HCT116 (cell line): ENCODE results near the gene CPED1. TPM values are rescaled to one million over a fixed set of nuclear protein-coding genes. Genes with fewer than 3 reads are reported as not detected.

ENCODE experiments used
- ATAC-seq: fragments of 200-7000 bp; cut with Tn5 transposase; 2 replicates; pipeline ENCODE4 v1.9.1; 2020; ENCODE audit warnings: mild to moderate bottlenecking, moderate library complexity
- BruUV-seq: library from RNA; stranded (reverse); fragments of 400-500 nt; replicated peaks from 2 replicates; lab custom pipeline; 2021; lab: Mats Ljungman, UMichigan
- CTCF ChIA-PET: fragments of 300-600 bp; sonication (Branson Sonifier 250); formaldehyde crosslinking; loops from one replicate; lab custom pipeline; 2021; ENCODE audit warnings: antibody characterized with exemption; lab: Charles Lee
- POLR2A ChIA-PET: fragments of 300-600, 350-600 bp; sonication (Branson Sonifier 250); formaldehyde crosslinking; loops from one replicate; lab custom pipeline; 2021; ENCODE audit warnings: antibody characterized with exemption; lab: Charles Lee
- RAD21 ChIA-PET, 2 experiments: fragments of 300-600 bp; sonication (Branson Sonifier 250); formaldehyde crosslinking; loops; one replicate each; lab custom pipeline; 2023; ENCODE audit warnings: low total read pairs in 2 of 2; ENCODE audit not compliant: uncharacterized antibody in 2 of 2, unreplicated experiment in 2 of 2, low non-redundant PET in 1 of 2; lab: Charles Lee
- DNase-seq: peaks from one replicate; pipeline ENCODE4 v3.0.0-alpha.2; 2010; ENCODE audit warnings: low read depth, low spot score
- H2AFZ ChIP-seq: fragments of 200-600 bp; shearing (Covaris generic), sonication (generic); 2 replicates; pipeline ENCODE4 v1.6.1; 2017; ENCODE audit warnings: low read depth, mixed run types, mixed read lengths, antibody characterized with exemption, low read length; ENCODE audit not compliant: poor library complexity, severe bottlenecking
- H3K27ac ChIP-seq: 2 replicates; pipeline ENCODE4 v1.5.1; 2012; ENCODE audit warnings: low read depth, low read length
- H3K27me3 ChIP-seq: fragments of 200-600 bp; sonication (generic); 2 replicates; pipeline ENCODE4 v1.6.1; 2016; ENCODE audit warnings: mixed run types, low read length, mixed read lengths; ENCODE audit not compliant: insufficient read depth
- H3K36me3 ChIP-seq, 2 experiments: fragments of 200-500 bp in 1 of 2; fragments of 200-600 bp in 1 of 2; sonication (Bioruptor generic) in 1 of 2; sonication (generic) in 1 of 2; 2 replicates each; pipeline versions ENCODE4 v1.5.1 to v1.6.1; 2014 to 2016; ENCODE audit warnings: low read length in 2 of 2, inconsistent platforms in 1 of 2, mixed read lengths in 1 of 2, mixed run types in 1 of 2; ENCODE audit not compliant: insufficient read depth in 2 of 2, control insufficient read depth in 1 of 2
- H3K4me1 ChIP-seq, 2 experiments: fragments of 200-600 bp in 1 of 2; sonication (generic) in 1 of 2; 2 replicates each; pipeline versions ENCODE4 v1.5.1 to v1.6.1; 2012 to 2017; ENCODE audit warnings: low read length in 2 of 2, inconsistent platforms in 1 of 2, mild to moderate bottlenecking in 1 of 2, mixed read lengths in 1 of 2, mixed run types in 1 of 2, moderate library complexity in 1 of 2; ENCODE audit not compliant: insufficient read depth in 2 of 2, control insufficient read depth in 1 of 2
- H3K4me2 ChIP-seq: fragments of 200-600 bp; sonication (generic); 2 replicates; pipeline ENCODE4 v1.6.1; 2017; ENCODE audit warnings: mixed run types, low read length, mixed read lengths
- H3K4me3 ChIP-seq, 2 experiments: fragments of 200-600 bp in 1 of 2; sonication (generic) in 1 of 2; replicated peaks in 1 of 2; 2 replicates each; pipeline ENCODE4 v1.5.1; 2011 to 2016; ENCODE audit warnings: low read length in 2 of 2, control low read depth in 1 of 2, low read depth in 1 of 2, mild to moderate bottlenecking in 1 of 2, mixed read lengths in 1 of 2, mixed run types in 1 of 2
- H3K79me2 ChIP-seq: fragments of 200-600 bp; sonication (generic); 2 replicates; pipeline ENCODE4 v1.6.1; 2017; ENCODE audit warnings: mild to moderate bottlenecking, mixed run types, low read length, moderate library complexity, mixed read lengths; ENCODE audit not compliant: insufficient read depth
- H3K9ac ChIP-seq: fragments of 200-600 bp; sonication (generic); 2 replicates; pipeline ENCODE4 v1.6.1; 2016; ENCODE audit warnings: low read length, mixed read lengths
- H3K9me2 ChIP-seq: fragments of 200-600 bp; sonication (generic), shearing (Covaris generic); 2 replicates; pipeline ENCODE4 v1.6.1; 2017; ENCODE audit warnings: mixed run types, mild to moderate bottlenecking, moderate library complexity; ENCODE audit not compliant: insufficient read depth
- H3K9me3 ChIP-seq, 2 experiments: fragments of 200-500 bp in 1 of 2; fragments of 200-600 bp in 1 of 2; sonication (Bioruptor generic) in 1 of 2; sonication (generic) in 1 of 2; 2 replicates each; pipeline ENCODE4 v1.6.1; 2014 to 2017; ENCODE audit warnings: low read length in 2 of 2, mixed read lengths in 2 of 2, inconsistent platforms in 1 of 2, low read depth in 1 of 2, mild to moderate bottlenecking in 1 of 2, mixed run types in 1 of 2, moderate library complexity in 1 of 2; ENCODE audit not compliant: control insufficient read depth in 1 of 2, insufficient read depth in 1 of 2
- H4K20me1 ChIP-seq: fragments of 200-600 bp; sonication (generic), shearing (Covaris generic); 2 replicates; pipeline ENCODE4 v1.6.1; 2017; ENCODE audit warnings: mixed run types, mild to moderate bottlenecking, moderate library complexity; ENCODE audit not compliant: insufficient read depth
- CBX3 ChIP-seq: IDR thresholded peaks from 2 replicates; pipeline ENCODE4 v1.6.1; 2012; ENCODE audit warnings: low read depth
- ELF1 ChIP-seq: IDR thresholded peaks from 2 replicates; pipeline ENCODE4 v1.6.1; 2012; ENCODE audit warnings: low read depth, borderline replicate concordance
- JUND ChIP-seq: IDR thresholded peaks from 2 replicates; pipeline ENCODE4 v1.6.1; 2012
- POLR2A ChIP-seq: IDR thresholded peaks from 2 replicates; pipeline ENCODE4 v1.7.0; 2011; ENCODE audit warnings: borderline replicate concordance; ENCODE audit not compliant: insufficient read depth, insufficient read length; ENCODE audit errors: extremely low read depth
- RAD21 ChIP-seq: IDR thresholded peaks from 2 replicates; pipeline ENCODE4 v1.6.1; 2012; ENCODE audit warnings: low read depth, mild to moderate bottlenecking
- SIN3A ChIP-seq: IDR thresholded peaks from 2 replicates; pipeline ENCODE4 v1.6.1; 2012; ENCODE audit warnings: low read depth
- TCF7L2 ChIP-seq: IDR thresholded peaks from 2 replicates; pipeline ENCODE4 v1.7.0; 2011; ENCODE audit warnings: borderline replicate concordance, inconsistent platforms; ENCODE audit not compliant: insufficient read depth, insufficient read length; ENCODE audit errors: extremely low read depth
- intact Hi-C: fragments of 100-400 bp; cut with micrococcal nuclease; formaldehyde crosslinking; loops from 2 replicates; pipeline ENCODE4 v1.10.0; 2022
- total RNA-seq: library from RNA; stranded (reverse); gene quantifications from one replicate; pipeline ENCODE4 v1.2.1, GENCODE V29; 2021; ENCODE audit not compliant: unreplicated experiment
- TF ChIP-seq, protein P1 (sequence below): IDR thresholded peaks from 2 replicates; pipeline ENCODE4 v1.6.1; 2011; ENCODE audit warnings: mild to moderate bottlenecking, low read length, moderate library complexity; ENCODE audit not compliant: insufficient replicate concordance; ENCODE audit errors: extremely low read depth
- TF ChIP-seq, protein P2 (sequence below): IDR thresholded peaks from 2 replicates; pipeline ENCODE4 v1.6.1; 2012
- TF ChIP-seq, protein P3 (sequence below): IDR thresholded peaks from 2 replicates; pipeline ENCODE4 v1.6.1; 2012

Gene CPED1
- total RNA-seq, 1 experiment from 2014 or later, result 1.2 TPM

DNA sequence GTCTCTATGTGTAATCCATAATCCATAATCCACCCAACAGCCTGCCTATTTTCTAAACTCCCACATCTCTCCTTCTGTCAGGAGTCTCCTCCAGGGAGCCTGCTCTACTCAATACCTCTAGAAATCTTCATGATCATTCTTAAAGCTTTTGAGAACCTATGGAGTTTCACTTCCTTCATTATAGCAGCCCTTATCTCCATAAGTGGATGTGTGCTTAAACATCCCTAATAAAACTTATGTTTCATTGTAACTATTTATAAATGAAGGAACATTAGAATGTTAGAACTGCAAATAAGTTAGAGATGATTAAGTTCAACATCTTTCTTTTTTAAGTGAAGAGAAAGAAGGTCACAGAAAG, 8.5 kb downstream of the CPED1 start:
- no peak overlapping the region for H3K4me3 ChIP-seq
- ChIA-PET RAD21 (no interaction called here), POLR2A (no interaction called here), CTCF (no interaction called here)
- intact Hi-C loops, result no loop called here
- H3K9me3 ChIP-seq, result no peaks in the 10 kb centered on the region
- H2AFZ ChIP-seq, result no peak overlapping the region
- H3K27ac ChIP-seq, result no peak overlapping the region
- H3K9me2 ChIP-seq, result no peaks in the 10 kb centered on the region
- no peaks in the 10 kb centered on the region for H3K79me2 ChIP-seq
- H3K4me1 ChIP-seq, result no peaks in the 10 kb centered on the region
- TF ChIP-seq POLR2A (no peak), SIN3A (no peak), TCF7L2 (no peak), RAD21 (no peak), CBX3 (no peak), ELF1 (no peak), JUND (no peak)
- TF ChIP-seq, protein P1, sequence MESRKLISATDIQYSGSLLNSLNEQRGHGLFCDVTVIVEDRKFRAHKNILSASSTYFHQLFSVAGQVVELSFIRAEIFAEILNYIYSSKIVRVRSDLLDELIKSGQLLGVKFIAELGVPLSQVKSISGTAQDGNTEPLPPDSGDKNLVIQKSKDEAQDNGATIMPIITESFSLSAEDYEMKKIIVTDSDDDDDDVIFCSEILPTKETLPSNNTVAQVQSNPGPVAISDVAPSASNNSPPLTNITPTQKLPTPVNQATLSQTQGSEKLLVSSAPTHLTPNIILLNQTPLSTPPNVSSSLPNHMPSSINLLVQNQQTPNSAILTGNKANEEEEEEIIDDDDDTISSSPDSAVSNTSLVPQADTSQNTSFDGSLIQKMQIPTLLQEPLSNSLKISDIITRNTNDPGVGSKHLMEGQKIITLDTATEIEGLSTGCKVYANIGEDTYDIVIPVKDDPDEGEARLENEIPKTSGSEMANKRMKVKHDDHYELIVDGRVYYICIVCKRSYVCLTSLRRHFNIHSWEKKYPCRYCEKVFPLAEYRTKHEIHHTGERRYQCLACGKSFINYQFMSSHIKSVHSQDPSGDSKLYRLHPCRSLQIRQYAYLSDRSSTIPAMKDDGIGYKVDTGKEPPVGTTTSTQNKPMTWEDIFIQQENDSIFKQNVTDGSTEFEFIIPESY, result no peak
- TF ChIP-seq, protein P2, sequence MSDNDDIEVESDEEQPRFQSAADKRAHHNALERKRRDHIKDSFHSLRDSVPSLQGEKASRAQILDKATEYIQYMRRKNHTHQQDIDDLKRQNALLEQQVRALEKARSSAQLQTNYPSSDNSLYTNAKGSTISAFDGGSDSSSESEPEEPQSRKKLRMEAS, result no peak
- TF ChIP-seq, protein P3, sequence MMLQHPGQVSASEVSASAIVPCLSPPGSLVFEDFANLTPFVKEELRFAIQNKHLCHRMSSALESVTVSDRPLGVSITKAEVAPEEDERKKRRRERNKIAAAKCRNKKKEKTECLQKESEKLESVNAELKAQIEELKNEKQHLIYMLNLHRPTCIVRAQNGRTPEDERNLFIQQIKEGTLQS, result no peak
- DNase-seq (no peak), ATAC-seq (no peak)
- H3K36me3 ChIP-seq, result no peaks in the 10 kb centered on the region
- no peak overlapping the region for H3K4me2 ChIP-seq
- no peaks in the 10 kb centered on the region for H3K27me3 ChIP-seq
- no peak overlapping the region for H3K9ac ChIP-seq
- BruUV-seq, result no TSS peak
- H4K20me1 ChIP-seq, result no peaks in the 10 kb centered on the region
